Astrocyte of the hippocampus (primary cell): ENCODE measurements around the gene MS4A5.

ENCODE experiments used
- DNase-seq: peaks from one replicate; pipeline ENCODE4 v3.0.0; 2011; ENCODE audit warnings: low read depth, low spot score

MS4A5 gene

GRCh38 chr11:60482361-60482760, 53.0 kb downstream of the MS4A5 start:
- DNase-seq = no peak

- DNase-seq = no peak
Measured at GRCh38 chr11:60485987-60486386, 56.6 kb downstream of the MS4A5 start.

GRCh38 chr11:60492488-60493009, 63.2 kb downstream of the MS4A5 start, which contains the start of gene MS4A12:
MS4A12 (plus strand) TSS chr11:60492778; CDS start chr11:60497319, 4,541 bp downstream.
- DNase-seq = no peak

- no peak for DNase-seq
Measured at GRCh38 chr11:60493454-60493853, 64.1 kb downstream of the MS4A5 start.
